ENCODE measurements around the gene PRM3. TPM values are rescaled to one million over a fixed set of nuclear protein-coding genes. Genes with fewer than 3 reads are reported as not detected.
A peak's percentile ranks its signal among the peaks of the same experiment; 100 is the strongest.

The PRM3 gene
- total RNA-seq, 1 donor from 2014 or later = not detected

GRCh38 chr16:11238272-11239202 lies 34.9 kb downstream of the PRM3 start:
- Histone ChIP-seq H3K27me3 (no peaks in the 10 kb centered on the region), H3K9me3 (no peaks in the 10 kb centered on the region), H3K36me3 (no peaks in the 10 kb centered on the region), H3K27ac (no peak overlapping the region), H3K4me3 (no peak overlapping the region), H3K4me1 (peaks cover 5% of the 10 kb centered on the region)
- DNase-seq (no peak), ATAC-seq (no peak)
- no peak for TF ChIP-seq CTCF (IDR thresholded peaks at IDR 0.05)
- intact Hi-C loops (cut with DNase I) = no loop called here

- H3K9me3 ChIP-seq = no peaks in the 10 kb centered on the region
- peaks cover 17% of the 10 kb centered on the region for H3K4me1 ChIP-seq
- no peak overlapping the region for H3K4me3 ChIP-seq
- DNase-seq (peak; percentile 77), ATAC-seq (peak; percentile 81)
- TF ChIP-seq CTCF (IDR thresholded peaks at IDR 0.05) = no peak
- intact Hi-C loops (cut with DNase I) = no loop called here
- no peaks in the 10 kb centered on the region for H3K36me3 ChIP-seq
- no peak overlapping the region for H3K27ac ChIP-seq
- no peaks in the 10 kb centered on the region for H3K27me3 ChIP-seq
Measured at GRCh38 chr16:11236461-11237254, 36.8 kb downstream of the PRM3 start.

- no peak for TF ChIP-seq CTCF (IDR thresholded peaks at IDR 0.05)
- H3K4me1 ChIP-seq = peaks cover 17% of the 10 kb centered on the region
- ATAC-seq (no peak), DNase-seq (no peak)
- H3K9me3 ChIP-seq = no peaks in the 10 kb centered on the region
- intact Hi-C loops (cut with DNase I) = no loop called here
- H3K36me3 ChIP-seq = no peaks in the 10 kb centered on the region
- H3K27ac ChIP-seq = no peak overlapping the region
- no peak overlapping the region for H3K4me3 ChIP-seq
- no peaks in the 10 kb centered on the region for H3K27me3 ChIP-seq
Measured at GRCh38 chr16:11235703-11235991, 37.8 kb downstream of the PRM3 start.

- intact Hi-C loops (cut with DNase I) = no loop called here
- ATAC-seq (peak; percentile 53), DNase-seq (no peak)
- no peak for TF ChIP-seq CTCF (IDR thresholded peaks at IDR 0.05)
- Histone ChIP-seq H3K4me3 (no peak overlapping the region), H3K36me3 (no peaks in the 10 kb centered on the region), H3K27me3 (no peaks in the 10 kb centered on the region), H3K9me3 (no peaks in the 10 kb centered on the region), H3K27ac (peak overlapping the region; percentile 78), H3K4me1 (peaks cover 17% of the 10 kb centered on the region)
Measured at GRCh38 chr16:11234884-11235702, 38.3 kb downstream of the PRM3 start.

DNA sequence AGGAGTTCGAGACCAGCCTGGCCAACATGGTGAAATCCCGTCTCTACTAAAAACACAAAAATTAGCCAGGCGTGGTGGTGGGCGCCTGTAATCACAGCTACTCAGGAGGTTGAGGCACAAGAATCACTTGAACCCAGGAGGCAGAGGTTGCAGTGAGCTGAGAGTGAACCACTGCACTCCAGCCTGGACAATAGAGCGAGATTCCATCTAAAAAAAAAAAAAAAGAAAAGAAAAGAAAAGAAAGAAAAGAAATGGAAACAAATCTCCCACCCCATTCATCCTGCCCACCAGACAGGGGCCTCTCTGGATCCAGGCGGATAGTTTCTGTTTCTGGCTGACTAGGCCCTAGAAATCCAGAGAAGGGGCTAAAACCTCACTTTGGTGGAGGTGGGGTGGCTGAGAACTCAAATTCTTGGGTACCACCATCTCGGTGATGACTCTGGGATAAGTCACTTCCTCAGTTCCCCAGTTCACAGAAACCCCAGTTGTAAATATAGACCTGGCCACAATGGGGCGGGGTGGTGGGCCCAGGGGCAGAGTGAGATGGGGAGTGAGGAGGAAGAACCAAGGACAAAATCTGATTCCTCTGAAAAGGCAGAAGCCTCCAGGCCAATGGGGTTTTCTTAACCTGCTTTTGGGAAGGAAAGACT lies 39.6 kb downstream of the PRM3 start:
- Histone ChIP-seq H3K4me3 (no peak overlapping the region), H3K36me3 (no peaks in the 10 kb centered on the region), H3K27ac (peak overlapping the region; percentile 78), H3K4me1 (peaks cover 17% of the 10 kb centered on the region), H3K27me3 (no peaks in the 10 kb centered on the region), H3K9me3 (no peaks in the 10 kb centered on the region)
- no peak for ATAC-seq
- no peak for DNase-seq
- intact Hi-C loops (cut with DNase I) = no loop called here
- TF ChIP-seq CTCF (IDR thresholded peaks at IDR 0.05) = peak; percentile 4

All from upper lobe of right lung (tissue), 1 donor.